Right lobe of liver (tissue), 4 donors: Measurements from ENCODE around the gene MACROH2A2.

Experiments used
- POLR2A ChIP-seq: fragments of 450-650 bp; IDR thresholded peaks from one replicate; pipeline ENCODE4 v1.6.1; 2017; ENCODE audit warnings: antibody characterized with exemption, mild to moderate bottlenecking
- TF ChIP-seq, protein P1 (sequence below), 4 donors: fragments of 200-600 bp in 3 of 4; fragments of 450-650 bp in 1 of 4; IDR thresholded peaks; one replicate each; pipeline versions ENCODE4 v1.5.1 to v1.8.0; 2016 to 2022; ENCODE audit warnings: antibody characterized with exemption in 4 of 4, mild to moderate bottlenecking in 2 of 4
- donor health status: DM: no; HTN: no; CAD: no.
- donor health status: DM: no; HTN: no; CAD: no.
- donor health status: DM: no; HTN: yes; CAD: no.

GRCh38 chr10:70158113-70158512 lies 105.5 kb downstream of the MACROH2A2 start:
- TF ChIP-seq, protein P1, sequence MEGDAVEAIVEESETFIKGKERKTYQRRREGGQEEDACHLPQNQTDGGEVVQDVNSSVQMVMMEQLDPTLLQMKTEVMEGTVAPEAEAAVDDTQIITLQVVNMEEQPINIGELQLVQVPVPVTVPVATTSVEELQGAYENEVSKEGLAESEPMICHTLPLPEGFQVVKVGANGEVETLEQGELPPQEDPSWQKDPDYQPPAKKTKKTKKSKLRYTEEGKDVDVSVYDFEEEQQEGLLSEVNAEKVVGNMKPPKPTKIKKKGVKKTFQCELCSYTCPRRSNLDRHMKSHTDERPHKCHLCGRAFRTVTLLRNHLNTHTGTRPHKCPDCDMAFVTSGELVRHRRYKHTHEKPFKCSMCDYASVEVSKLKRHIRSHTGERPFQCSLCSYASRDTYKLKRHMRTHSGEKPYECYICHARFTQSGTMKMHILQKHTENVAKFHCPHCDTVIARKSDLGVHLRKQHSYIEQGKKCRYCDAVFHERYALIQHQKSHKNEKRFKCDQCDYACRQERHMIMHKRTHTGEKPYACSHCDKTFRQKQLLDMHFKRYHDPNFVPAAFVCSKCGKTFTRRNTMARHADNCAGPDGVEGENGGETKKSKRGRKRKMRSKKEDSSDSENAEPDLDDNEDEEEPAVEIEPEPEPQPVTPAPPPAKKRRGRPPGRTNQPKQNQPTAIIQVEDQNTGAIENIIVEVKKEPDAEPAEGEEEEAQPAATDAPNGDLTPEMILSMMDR (IDR thresholded peaks at IDR 0.05): no peak
- TF ChIP-seq POLR2A: no peak
